Small intestine (tissue), 7 donors: ENCODE results near the gene FLCN. TPM values are rescaled to one million over a fixed set of nuclear protein-coding genes. Genes with fewer than 3 reads are reported as not detected.
"Not testable (repeated sequence)": the region's sequence is repeated elsewhere in the genome, so short reads cannot be mapped to it uniquely, and the experiment has no call there.

Experiments
- DNase-seq, 2 donors: peaks; one replicate each; pipeline versions ENCODE4 v3.0.0 to v3.0.0-alpha.2; 2013
- FAIRE-seq: peaks from 2 replicates; lab custom pipeline; 2012; peaks lifted over from hg19 to GRCh38; lab: Jason Lieb, UNC
- H3K27ac ChIP-seq, 3 donors: one replicate each; pipeline ENCODE4 v1.5.1; 2013; ENCODE audit warnings: low read length in 2 of 3, mild to moderate bottlenecking in 2 of 3, control low read depth in 1 of 3, inconsistent platforms in 1 of 3, low read depth in 1 of 3, moderate library complexity in 1 of 3
- H3K27me3 ChIP-seq, 3 donors: one replicate each; pipeline ENCODE4 v1.6.1; 2013; ENCODE audit warnings: low read length in 3 of 3, inconsistent platforms in 1 of 3; ENCODE audit not compliant: control insufficient read depth in 3 of 3, insufficient read depth in 3 of 3
- H3K36me3 ChIP-seq, 3 donors: one replicate each; pipeline ENCODE4 v1.6.1; 2013; ENCODE audit warnings: low read length in 3 of 3, inconsistent platforms in 1 of 3, low read depth in 1 of 3, mild to moderate bottlenecking in 1 of 3, moderate library complexity in 1 of 3; ENCODE audit not compliant: control insufficient read depth in 3 of 3, insufficient read depth in 2 of 3
- H3K4me1 ChIP-seq, 3 donors: one replicate each; pipeline ENCODE4 v1.6.1; 2013; ENCODE audit warnings: low read length in 2 of 3, inconsistent platforms in 1 of 3, low read depth in 1 of 3, mild to moderate bottlenecking in 1 of 3, moderate library complexity in 1 of 3; ENCODE audit not compliant: control insufficient read depth in 3 of 3, insufficient read depth in 2 of 3
- H3K4me3 ChIP-seq, 3 donors: one replicate each; pipeline ENCODE4 v1.5.1; 2013; ENCODE audit warnings: low read length in 3 of 3, control low read depth in 1 of 3, inconsistent platforms in 1 of 3, low read depth in 1 of 3, mild to moderate bottlenecking in 1 of 3, moderate library complexity in 1 of 3
- H3K9me3 ChIP-seq, 2 donors: one replicate each; pipeline ENCODE4 v1.6.1; 2013; ENCODE audit warnings: low read depth in 1 of 2, low read length in 1 of 2; ENCODE audit not compliant: control insufficient read depth in 2 of 2, insufficient read depth in 1 of 2
- WGBS, 3 donors: extraction: QIAGEN DNeasy Blood & Tissue Kit; methylation state at CpG; one replicate each; pipeline ENCODE4 v1.1.7; 2013; 5-methylcytosine and 5-hydroxymethylcytosine counted together
- polyA plus RNA-seq, 4 donors: library from polyadenylated mRNA; stranded (reverse) in 3 of 4; unstranded in 1 of 4; fragments of 200-250 nt in 3 of 4; fragments of 120-200 nt in 1 of 4; gene quantifications; one replicate each; pipeline versions ENCODE4 v1.2.1 to v1.2.3, GENCODE V29; 2013
- donor health status: healthy with polysubstance abuse.
- donor health status: control.
- donor health status: control.
- donor health status: Bipolar disorder and iron deficiency.
- donor health status: healthy.

Gene FLCN
- polyA plus RNA-seq, 4 donors, result 17.5 to 119 (median 37.9) TPM

DNA sequence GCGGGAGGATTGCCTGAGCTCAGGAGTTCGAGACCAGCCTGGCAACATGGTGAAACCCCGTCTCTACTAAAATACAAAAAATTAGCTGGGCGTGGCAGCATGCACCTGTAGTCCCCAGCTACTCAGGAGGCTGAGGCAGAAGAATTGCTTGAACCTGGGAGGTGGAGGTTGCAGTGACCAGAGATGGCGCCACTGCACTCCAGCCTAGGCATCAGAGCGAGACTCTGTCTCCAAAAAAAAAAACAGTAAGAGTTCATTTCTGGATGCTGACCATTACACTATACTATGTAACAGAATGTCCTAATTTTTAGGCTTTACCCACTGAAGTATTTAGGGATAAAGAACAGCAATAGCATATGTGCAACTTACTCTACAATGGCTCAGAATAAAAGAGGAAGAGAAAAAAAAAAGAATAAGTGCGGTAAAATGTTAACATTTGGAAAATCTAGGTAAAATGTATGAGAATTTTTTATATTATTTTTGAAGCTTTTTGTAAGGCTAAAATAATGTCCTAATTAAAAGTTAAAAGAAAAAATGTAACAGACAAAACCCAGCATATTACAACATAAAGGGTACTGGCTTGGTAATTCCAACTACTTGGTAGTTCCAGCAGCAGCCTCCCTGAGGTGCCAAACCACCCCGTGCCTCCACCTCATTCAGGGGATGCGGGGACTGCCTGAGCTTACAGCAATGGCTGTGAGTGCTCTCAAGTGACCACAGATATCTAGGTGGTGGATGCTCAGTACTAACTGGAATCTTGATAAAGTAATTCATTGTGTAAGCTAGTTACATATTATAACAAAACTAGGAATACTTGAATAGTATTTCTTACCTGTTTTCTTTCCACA is 33.2 kb upstream of the FLCN start:
- no peaks in the 10 kb centered on the region for H3K4me1 ChIP-seq
- no peak overlapping the region for H3K4me3 ChIP-seq
- DNase-seq, result no peak
- no peak overlapping the region for H3K27ac ChIP-seq
- no peaks in the 10 kb centered on the region for H3K27me3 ChIP-seq
- 85 to 91% (median 87%) methylated on average over 9 of the region's 9 CpGs for WGBS, 3 donors
- FAIRE-seq, result no peak
- H3K36me3 ChIP-seq, result peaks cover 3 to 63% (median 27%) of the 10 kb centered on the region in 3 donors
- no peaks in the 10 kb centered on the region for H3K9me3 ChIP-seq

DNA sequence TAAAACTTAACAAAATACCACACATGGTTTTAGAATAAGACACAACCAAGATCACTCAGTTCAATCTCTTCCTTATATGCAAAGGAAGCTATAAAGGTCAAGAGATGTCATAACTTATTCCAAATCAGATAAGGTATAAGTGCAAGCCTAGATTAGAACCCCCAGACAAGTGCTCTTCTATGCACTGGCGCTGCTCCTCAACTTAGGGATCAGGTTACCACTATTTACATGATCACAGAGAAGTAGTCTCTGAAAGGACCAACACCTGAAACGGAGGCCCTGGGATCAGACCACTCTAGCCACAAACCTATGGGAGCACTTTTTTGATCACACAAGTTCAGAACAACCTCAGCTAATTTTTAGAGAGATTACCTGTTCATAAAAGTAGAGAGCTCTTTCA is 27.5 kb upstream of the FLCN start:
- DNase-seq, result no peak
- 84 to 90% (median 90%) methylated on average over 2 of the region's 2 CpGs for WGBS, 3 donors

GRCh38 chr17:17258998-17259397 is 22.0 kb upstream of the FLCN start:
- Histone ChIP-seq H3K36me3 (peaks cover 15 to 65% (median 20%) of the 10 kb centered on the region in 3 donors), H3K4me3 (no peak overlapping the region), H3K4me1 (no peaks in the 10 kb centered on the region), H3K27me3 (no peaks in the 10 kb centered on the region), H3K9me3 (no peaks in the 10 kb centered on the region), H3K27ac (no peak overlapping the region)
- DNase-seq (no peak), FAIRE-seq (no peak)
- 92 to 99% (median 95%) methylated on average over 4 of the region's 4 CpGs for WGBS, 3 donors

More for the DNA sequence above, 27.5 kb upstream of the FLCN start:
- FAIRE-seq, result no peak
- Histone ChIP-seq H3K27ac (no peak overlapping the region), H3K36me3 (peaks cover 7 to 55% (median 17%) of the 10 kb centered on the region in 3 donors), H3K27me3 (no peaks in the 10 kb centered on the region), H3K9me3 (no peaks in the 10 kb centered on the region), H3K4me1 (no peaks in the 10 kb centered on the region), H3K4me3 (no peak overlapping the region)

DNA sequence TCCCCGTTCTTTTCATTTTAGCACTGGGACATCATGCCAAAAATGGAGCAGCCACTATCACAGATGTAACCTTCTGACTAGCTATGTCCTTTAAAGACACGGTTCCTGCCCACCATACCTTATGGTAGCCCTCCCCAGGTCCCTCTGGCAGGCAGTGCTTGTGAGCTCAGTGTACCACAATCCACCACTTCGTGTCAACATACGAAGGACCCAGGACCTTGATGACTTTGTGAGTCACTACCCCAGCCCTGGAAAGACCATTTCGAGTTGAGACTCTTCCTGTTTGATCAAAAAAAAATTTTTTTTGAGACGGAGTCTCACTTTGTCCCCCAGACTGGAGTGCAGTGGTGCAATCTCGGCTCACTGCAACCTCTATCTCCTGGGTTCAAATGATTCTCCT is 21.0 kb upstream of the FLCN start:
- peaks cover 20 to 72% (median 23%) of the 10 kb centered on the region in 3 donors for H3K36me3 ChIP-seq
- DNase-seq (no peak), FAIRE-seq (no peak)
- H3K27ac ChIP-seq, result no peak overlapping the region
- no peaks in the 10 kb centered on the region for H3K4me1 ChIP-seq
- no peaks in the 10 kb centered on the region for H3K9me3 ChIP-seq
- no peak overlapping the region for H3K4me3 ChIP-seq
- 91 to 93% (median 92%) methylated on average over 7 of the region's 7 CpGs for WGBS, 3 donors
- H3K27me3 ChIP-seq, result no peaks in the 10 kb centered on the region

- no peaks in the 10 kb centered on the region for H3K9me3 ChIP-seq
- peaks cover 20 to 74% (median 21%) of the 10 kb centered on the region in 3 donors for H3K36me3 ChIP-seq
- H3K27ac ChIP-seq, result no peak overlapping the region
- no peaks in the 10 kb centered on the region for H3K27me3 ChIP-seq
- no peak for DNase-seq
- H3K4me1 ChIP-seq, result no peaks in the 10 kb centered on the region
- H3K4me3 ChIP-seq, result no peak overlapping the region
- no peak for FAIRE-seq
- WGBS, 3 donors, result 95 to 100% (median 98%) methylated on average over 1 of the region's 1 CpG
These were observed 19.3 kb upstream of the FLCN start for GRCh38 chr17:17256316-17256715.

GRCh38 chr17:17255689-17256088 is 18.7 kb upstream of the FLCN start:
- not testable (repeated sequence) for FAIRE-seq, H3K4me1 ChIP-seq, H3K4me3 ChIP-seq, H3K9me3 ChIP-seq, DNase-seq, H3K27me3 ChIP-seq, H3K27ac ChIP-seq
- WGBS, 3 donors, result 91 to 94% (median 91%) methylated on average over 9 to 11 of the region's 11 CpGs
- H3K36me3 ChIP-seq, result peaks cover 20 to 73% (median 20%) of the 10 kb centered on the region in 3 donors

GRCh38 chr17:17254036-17254435 is 17.1 kb upstream of the FLCN start:
- WGBS, 3 donors, result 94 to 97% (median 97%) methylated on average over 3 of the region's 3 CpGs
- no peak for FAIRE-seq

GRCh38 chr17:17253406-17253805 is 16.4 kb upstream of the FLCN start:
- DNase-seq (no peak), FAIRE-seq (no peak)
- H3K9me3 ChIP-seq, result no peaks in the 10 kb centered on the region
- peaks cover 11 to 71% (median 11%) of the 10 kb centered on the region in 3 donors for H3K36me3 ChIP-seq
- H3K4me3 ChIP-seq, result no peak overlapping the region
- no peaks in the 10 kb centered on the region for H3K4me1 ChIP-seq
- no peak overlapping the region for H3K27ac ChIP-seq
- WGBS, 3 donors, result 87 to 95% (median 91%) methylated on average over 3 of the region's 3 CpGs
- H3K27me3 ChIP-seq, result no peaks in the 10 kb centered on the region

More at GRCh38 chr17:17254036-17254435, 17.1 kb upstream of the FLCN start:
- no peaks in the 10 kb centered on the region for H3K9me3 ChIP-seq
- no peaks in the 10 kb centered on the region for H3K4me1 ChIP-seq
- DNase-seq, result no peak
- no peak overlapping the region for H3K27ac ChIP-seq
- peaks cover 12 to 72% (median 15%) of the 10 kb centered on the region in 3 donors for H3K36me3 ChIP-seq
- no peak overlapping the region for H3K4me3 ChIP-seq
- H3K27me3 ChIP-seq, result no peaks in the 10 kb centered on the region
